Gastrocnemius medialis (tissue), 4 donors: ENCODE data around the gene YPEL5. TPM values are rescaled to one million over a fixed set of nuclear protein-coding genes. Genes with fewer than 3 reads are reported as not detected.

Experiments
- ATAC-seq, 2 donors: fragments of 150-250 bp; one replicate each; pipeline ENCODE4 v1.9.1; 2016
- DNase-seq, 2 donors: peaks; one replicate each; pipeline ENCODE4 v3.0.0-alpha.2; 2019
- H3K27ac ChIP-seq, 4 donors: fragments of 200-600 bp; sonication (generic); 1 replicate in 1 of 4; 2 replicates in 3 of 4; pipeline ENCODE4 v1.5.1; 2016 to 2018; ENCODE audit warnings: mild to moderate bottlenecking in 2 of 4, moderate library complexity in 1 of 4
- H3K27me3 ChIP-seq, 3 donors: fragments of 200-600 bp; sonication (generic) in 2 of 3; 1 replicate in 1 of 3; 2 replicates in 2 of 3; pipeline versions ENCODE4 v1.5.1 to v1.6.0; 2016 to 2019; ENCODE audit warnings: mild to moderate bottlenecking in 1 of 3, moderate library complexity in 1 of 3
- H3K36me3 ChIP-seq, 2 donors: fragments of 200-600 bp; sonication (generic) in 1 of 2; one replicate each; pipeline ENCODE4 v1.5.1; 2017 to 2018
- H3K4me1 ChIP-seq, 2 donors: fragments of 200-600 bp; sonication (generic) in 1 of 2; one replicate each; pipeline ENCODE4 v1.5.1; 2016 to 2017; ENCODE audit warnings: mild to moderate bottlenecking in 2 of 2
- H3K4me3 ChIP-seq, 4 donors: fragments of 200-600 bp; sonication (generic) in 3 of 4; 1 replicate in 1 of 4; 2 replicates in 3 of 4; pipeline ENCODE4 v1.5.1; 2016 to 2019; ENCODE audit warnings: mild to moderate bottlenecking in 2 of 4
- H3K9me3 ChIP-seq, 3 donors: fragments of 200-600 bp; sonication (generic) in 2 of 3; 1 replicate in 1 of 3; 2 replicates in 2 of 3; pipeline ENCODE4 v1.5.1; 2016 to 2019
- CTCF ChIP-seq, 5 experiments: fragments of 450-650 bp in 3 of 5; fragments of 200-600 bp in 2 of 5; sonication (generic) in 2 of 5; IDR thresholded peaks in 4 of 5; conservative IDR thresholded peaks in 1 of 5; 1 replicate in 4 of 5; 2 replicates in 1 of 5; pipeline ENCODE4 v1.5.1; 2016 to 2019; ENCODE audit warnings: antibody characterized with exemption in 5 of 5, mild to moderate bottlenecking in 3 of 5, moderate library complexity in 3 of 5
- POLR2A ChIP-seq, 2 donors: fragments of 450-650 bp; IDR thresholded peaks; one replicate each; pipeline ENCODE4 v1.6.1; 2017; ENCODE audit warnings: antibody characterized with exemption in 2 of 2, mild to moderate bottlenecking in 2 of 2, moderate library complexity in 2 of 2
- in situ Hi-C, 4 donors: fragments of 200-750 bp; cut with MboI; loops; one replicate each; pipeline versions ENCODE4 v1.15.0 to v1.8.0; 2017; ENCODE audit warnings: low sequenced_read_pairs in 4 of 4
- intact Hi-C: fragments of 100-400 bp; cut with DNase I; formaldehyde crosslinking; loops from one replicate; pipeline ENCODE4 v1.15.1; 2023; ENCODE audit warnings: low total_unique reads
- total RNA-seq, 4 donors: library from RNA; depleted of rRNA; stranded (reverse); fragments of >200 nt; gene quantifications; one replicate each; pipeline versions ENCODE4 v1.1.0 to v1.2.3, GENCODE V29; 2016

Gene YPEL5
- total RNA-seq, 4 donors from 2014 or later, result 31.4 to 76.7 (median 53.9) TPM

GRCh38 chr2:30164131-30164925, 17.5 kb downstream of the YPEL5 start:
- Histone ChIP-seq H3K36me3 (peaks cover 0 to 15% of the 10 kb centered on the region in 2 donors), H3K27ac (peak overlapping the region in 2 of 4 donors; percentile 6 to 14), H3K4me1 (peaks cover 3 to 9% of the 10 kb centered on the region in 2 donors), H3K9me3 (no peaks in the 10 kb centered on the region), H3K4me3 (no peak overlapping the region), H3K27me3 (no peaks in the 10 kb centered on the region)
- no peak for DNase-seq
- intact Hi-C loops (loop anchor here (5.0 kb wide), 2 partner anchors 43 to 528 kb away; no protein-coding TSS in a partner anchor), in situ Hi-C loops (loop anchor here in 1 of 4 donors (10.0 kb wide), 1 partner anchor 540 kb away; no protein-coding TSS in a partner anchor)
- ATAC-seq, result peak in 1 of 2 donors; percentile 27
- TF ChIP-seq POLR2A (IDR thresholded peaks at IDR 0.05) (no peak), CTCF (IDR thresholded peaks at IDR 0.05 in 4 of 5, conservative IDR thresholded peaks at IDR 0.05 in 1 of 5) (no peak)

- in situ Hi-C loops, result loop anchor here in 2 of 4 donors (5.0 to 10.0 kb wide), 2 partner anchors 540 to 542 kb away; no protein-coding TSS in a partner anchor
Observed at GRCh38 chr2:30165050-30165520, 18.3 kb downstream of the YPEL5 start.

GRCh38 chr2:30165617-30166016, 18.8 kb downstream of the YPEL5 start:
- Histone ChIP-seq H3K36me3 (peaks cover 0 to 2% of the 10 kb centered on the region in 2 donors), H3K4me3 (no peak overlapping the region), H3K4me1 (peaks cover 3 to 9% of the 10 kb centered on the region in 2 donors), H3K9me3 (no peaks in the 10 kb centered on the region), H3K27me3 (no peaks in the 10 kb centered on the region), H3K27ac (no peak overlapping the region)
- in situ Hi-C loops (loop anchor here in 2 of 4 donors (5.0 to 10.0 kb wide), 2 partner anchors 539 to 542 kb away; no protein-coding TSS in a partner anchor), intact Hi-C loops (loop anchor here (5.0 kb wide), 1 partner anchor 542 kb away; no protein-coding TSS in a partner anchor)
- DNase-seq (no peak), ATAC-seq (no peak)
- TF ChIP-seq CTCF (IDR thresholded peaks at IDR 0.05 in 4 of 5, conservative IDR thresholded peaks at IDR 0.05 in 1 of 5), result no peak
- TF ChIP-seq POLR2A (IDR thresholded peaks at IDR 0.05), result no peak

More at GRCh38 chr2:30165050-30165520, 18.3 kb downstream of the YPEL5 start:
- H3K4me1 ChIP-seq, result peaks cover 3 to 9% of the 10 kb centered on the region in 2 donors
- no peak overlapping the region for H3K4me3 ChIP-seq
- intact Hi-C loops, result loop anchor here (5.0 kb wide), 1 partner anchor 542 kb away; no protein-coding TSS in a partner anchor
- no peaks in the 10 kb centered on the region for H3K9me3 ChIP-seq
- DNase-seq (peak; percentile 20 to 59), ATAC-seq (peak; percentile 83 to 96)
- no peaks in the 10 kb centered on the region for H3K27me3 ChIP-seq
- no peak overlapping the region for H3K27ac ChIP-seq
- peaks cover 0 to 7% of the 10 kb centered on the region in 2 donors for H3K36me3 ChIP-seq
- TF ChIP-seq CTCF (IDR thresholded peaks at IDR 0.05 in 4 of 5, conservative IDR thresholded peaks at IDR 0.05 in 1 of 5) (peak; percentile 62 to 88 (median 78)), POLR2A (IDR thresholded peaks at IDR 0.05) (no peak)

- H3K4me1 ChIP-seq, result peaks cover 0 to 2% of the 10 kb centered on the region in 2 donors
- H3K36me3 ChIP-seq, result no peaks in the 10 kb centered on the region
- ATAC-seq (no peak), DNase-seq (no peak)
- H3K4me3 ChIP-seq, result no peak overlapping the region
- no peak overlapping the region for H3K27ac ChIP-seq
- TF ChIP-seq CTCF (IDR thresholded peaks at IDR 0.05 in 4 of 5, conservative IDR thresholded peaks at IDR 0.05 in 1 of 5) (no peak), POLR2A (IDR thresholded peaks at IDR 0.05) (no peak)
- H3K9me3 ChIP-seq, result no peaks in the 10 kb centered on the region
- no peaks in the 10 kb centered on the region for H3K27me3 ChIP-seq
- in situ Hi-C loops, result no loop called here
- intact Hi-C loops, result loop anchor here (5.0 kb wide), 1 partner anchor 55 kb away; no protein-coding TSS in a partner anchor
Observed at GRCh38 chr2:30172627-30173026, 25.8 kb downstream of the YPEL5 start.
